CD4-positive, alpha-beta T cell treated with Interleukin-15 for 4 hours (primary cell): ENCODE measurements around the gene PUS1.

Source experiments
- DNase-seq: peaks from one replicate; pipeline ENCODE4 v3.0.0-alpha.2; 2020; ENCODE audit warnings: low spot score

PUS1 gene

DNA sequence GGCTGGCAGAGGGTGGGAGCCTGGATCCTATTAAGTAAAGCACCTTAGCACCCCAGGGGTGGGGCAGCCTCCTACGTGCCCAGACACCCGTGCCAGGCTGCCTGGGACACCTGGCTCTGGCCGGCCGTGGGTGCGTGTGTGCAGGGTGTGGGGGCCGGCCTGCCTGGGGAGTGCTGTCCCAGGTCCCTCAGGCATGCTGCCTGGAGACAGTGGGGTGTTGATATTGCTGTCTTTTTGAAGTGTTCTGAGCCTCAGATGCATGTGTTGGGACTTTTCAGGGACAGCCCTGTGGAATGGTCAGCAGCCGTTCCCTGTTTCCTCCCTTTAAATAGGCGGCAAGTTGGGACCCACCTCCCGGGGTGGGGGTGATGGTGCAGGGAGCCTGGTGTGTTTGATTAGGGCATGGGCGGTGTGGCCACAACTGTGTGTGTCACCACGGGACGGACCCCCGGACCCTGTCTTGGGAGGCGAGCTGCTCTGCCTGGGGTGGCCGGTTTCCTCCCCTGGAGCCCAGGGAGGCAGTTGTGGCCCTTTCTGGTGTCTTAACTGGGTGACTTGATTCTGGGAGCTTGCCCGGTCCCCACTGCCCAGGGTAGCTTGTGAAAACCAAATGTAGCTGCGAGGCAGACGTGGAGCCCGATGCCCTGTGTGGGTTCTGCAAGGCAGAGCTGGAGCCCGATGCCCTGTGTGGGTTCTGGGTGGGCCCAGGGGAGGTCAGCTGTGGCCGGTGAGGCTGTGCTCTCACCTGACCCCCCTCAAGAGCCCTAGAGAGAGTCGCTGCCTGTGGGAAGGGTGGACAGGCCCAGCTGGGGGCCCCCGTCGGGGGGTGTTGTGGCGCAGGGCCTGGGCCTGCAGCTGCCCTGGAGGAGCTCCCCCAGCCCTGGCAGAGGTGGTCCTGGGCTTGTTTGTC, 26.5 kb upstream of the PUS1 start:
- DNase-seq, result no peak

DNA sequence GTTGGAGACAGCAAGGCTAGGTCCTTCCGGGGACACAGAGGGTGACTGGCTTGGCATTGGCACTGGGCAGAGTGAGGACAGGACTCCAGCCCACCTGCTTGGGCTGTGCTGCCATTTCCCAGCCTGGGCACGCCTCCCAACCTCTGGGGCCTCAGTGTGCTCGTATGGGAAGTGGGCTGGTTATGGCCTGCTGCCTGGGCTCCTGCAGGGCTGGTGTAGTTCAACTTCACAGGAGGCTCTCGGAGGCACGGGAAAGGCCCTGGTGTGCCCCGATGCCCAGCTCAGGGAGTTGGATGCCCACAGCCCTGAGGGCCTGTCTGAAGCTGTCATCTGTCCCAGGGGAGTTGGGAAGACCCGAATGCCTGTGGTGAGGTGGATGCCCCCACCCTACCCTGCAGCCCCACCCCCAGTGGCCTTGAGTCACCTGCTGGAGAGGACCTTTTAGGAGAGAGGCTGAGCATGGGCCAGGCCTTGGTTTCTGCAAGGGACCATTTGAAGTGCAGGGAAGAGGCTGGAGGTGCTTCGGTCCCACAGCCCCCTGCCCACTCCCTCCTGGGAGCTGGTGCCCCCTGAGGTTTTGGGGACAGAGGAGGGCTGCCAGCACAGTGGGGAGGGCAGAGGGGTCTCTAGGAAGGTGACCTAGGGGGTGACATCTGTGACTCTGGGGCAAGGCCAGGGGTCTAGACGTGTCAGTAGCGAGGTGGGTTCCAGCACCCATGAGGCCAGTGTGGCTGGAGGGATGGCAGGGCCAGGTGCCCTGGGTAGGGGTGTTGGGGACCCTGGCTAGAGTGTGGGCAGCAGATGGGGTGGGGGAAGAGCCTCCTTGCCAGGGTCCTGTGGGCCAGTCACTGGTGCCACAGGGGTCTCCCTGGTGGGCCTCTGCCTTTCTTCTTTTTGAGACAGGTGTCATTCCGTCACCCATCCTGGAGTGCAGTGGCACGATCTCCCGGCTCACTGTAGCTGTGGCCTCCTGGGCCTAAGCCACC, 25.5 kb upstream of the PUS1 start:
- no peak for DNase-seq

DNA sequence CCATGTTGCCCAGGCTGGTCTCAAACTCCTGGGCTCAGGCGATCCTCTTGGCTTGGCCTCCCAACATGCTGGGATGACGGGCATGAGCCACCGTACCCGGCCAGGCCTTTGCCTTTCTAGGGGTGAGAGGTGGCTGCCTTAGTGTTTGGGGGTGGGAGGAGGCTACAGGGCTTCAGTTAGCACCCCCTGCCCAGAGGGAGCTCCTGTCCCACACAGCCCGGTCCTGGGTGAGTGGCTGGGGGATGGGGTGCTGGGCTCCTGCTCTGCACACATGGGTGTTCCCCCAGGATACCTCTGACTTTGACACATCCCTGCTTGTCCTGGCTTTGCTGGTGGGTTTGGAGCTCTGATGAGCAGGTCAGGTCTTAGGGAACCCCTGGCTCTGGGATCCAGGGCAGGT, 24.7 kb upstream of the PUS1 start:
- no peak for DNase-seq

DNA sequence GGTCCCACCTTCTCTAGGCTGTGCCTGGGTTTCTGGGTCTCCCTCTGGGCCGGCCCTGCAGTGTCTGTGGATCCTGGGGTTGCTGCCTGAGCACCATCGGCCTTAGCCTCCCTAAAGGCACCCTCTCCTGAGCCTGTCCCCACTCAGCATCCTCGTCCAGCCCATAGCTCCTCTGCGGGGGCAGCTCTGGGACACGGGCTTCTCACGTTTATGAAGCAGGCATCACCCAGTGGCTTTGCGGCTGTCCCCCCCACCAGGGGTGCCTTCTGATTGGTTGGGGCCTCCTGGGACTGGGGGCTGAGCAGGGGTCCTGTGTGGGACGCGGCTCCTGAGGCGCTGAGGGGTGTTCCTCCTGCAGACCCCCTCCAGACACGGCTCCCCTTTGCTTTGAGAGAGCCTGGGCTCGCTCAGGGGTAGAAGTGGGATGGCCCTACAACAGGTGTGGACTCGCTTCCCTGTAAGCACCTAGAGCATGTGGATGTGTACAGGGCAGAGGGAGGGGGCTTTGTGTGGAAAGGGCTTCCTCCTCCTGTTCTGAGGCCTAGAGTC, 23.9 kb upstream of the PUS1 start:
- DNase-seq, result no peak

DNA sequence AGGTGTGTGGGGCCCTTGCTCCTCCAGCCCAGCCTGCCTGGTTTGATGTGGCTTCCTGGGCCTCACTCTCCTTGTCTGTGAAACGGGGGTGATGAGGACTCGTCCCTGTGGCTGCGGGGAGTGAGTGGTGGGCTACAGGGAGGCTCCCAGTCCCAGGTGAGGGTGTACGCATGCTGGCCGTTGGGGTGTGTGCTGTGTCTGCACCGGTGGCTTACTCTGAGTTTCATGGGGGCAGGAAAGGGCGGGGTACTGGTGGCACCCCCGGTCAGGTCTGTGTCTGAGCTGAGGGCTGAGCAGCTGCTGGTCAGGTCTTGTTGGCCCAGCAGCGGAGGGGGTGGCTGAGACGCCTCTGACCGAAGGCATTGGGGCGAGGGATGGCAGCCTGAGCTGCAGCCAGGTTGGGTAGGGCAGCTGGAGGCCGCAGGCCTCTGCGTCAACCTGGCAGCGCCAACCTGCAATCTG, 23.4 kb upstream of the PUS1 start:
- no peak for DNase-seq

DNA sequence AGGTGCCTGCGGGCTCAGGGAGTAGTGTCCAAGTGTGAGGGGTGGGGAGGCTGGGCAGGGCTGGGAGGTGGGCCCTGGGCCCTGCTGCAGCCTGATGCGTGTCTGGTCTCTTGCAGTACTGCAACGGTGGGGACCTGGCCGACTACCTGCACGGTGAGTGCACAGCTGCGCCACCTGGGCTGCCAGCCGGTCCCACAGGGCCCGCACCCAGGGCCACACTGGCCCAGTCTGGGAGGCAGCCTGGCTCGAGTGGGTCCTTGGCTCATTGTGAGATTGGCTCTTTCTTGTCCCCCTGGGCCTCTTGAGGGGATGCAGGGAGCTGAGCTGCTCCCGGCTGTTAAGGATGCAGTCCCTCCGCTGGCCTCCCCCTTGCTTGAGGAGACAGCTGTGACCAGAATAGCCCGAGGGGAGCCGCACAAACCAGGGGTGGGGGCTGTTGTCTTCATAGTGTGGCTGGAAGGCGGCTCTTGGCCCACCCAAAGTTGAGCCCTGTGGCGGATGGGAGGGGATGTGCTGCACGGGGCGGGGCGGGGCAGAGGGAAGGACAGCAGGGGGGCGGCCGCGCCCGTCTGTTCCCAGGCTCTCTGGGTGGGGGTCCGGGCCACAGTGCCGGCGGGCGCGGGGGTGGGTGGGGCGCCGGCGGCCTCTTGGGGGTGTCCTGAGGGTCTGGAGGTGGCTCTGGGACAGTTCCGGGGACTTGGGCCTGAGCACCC, 21.5 kb upstream of the PUS1 start:
- DNase-seq, result no peak

DNA sequence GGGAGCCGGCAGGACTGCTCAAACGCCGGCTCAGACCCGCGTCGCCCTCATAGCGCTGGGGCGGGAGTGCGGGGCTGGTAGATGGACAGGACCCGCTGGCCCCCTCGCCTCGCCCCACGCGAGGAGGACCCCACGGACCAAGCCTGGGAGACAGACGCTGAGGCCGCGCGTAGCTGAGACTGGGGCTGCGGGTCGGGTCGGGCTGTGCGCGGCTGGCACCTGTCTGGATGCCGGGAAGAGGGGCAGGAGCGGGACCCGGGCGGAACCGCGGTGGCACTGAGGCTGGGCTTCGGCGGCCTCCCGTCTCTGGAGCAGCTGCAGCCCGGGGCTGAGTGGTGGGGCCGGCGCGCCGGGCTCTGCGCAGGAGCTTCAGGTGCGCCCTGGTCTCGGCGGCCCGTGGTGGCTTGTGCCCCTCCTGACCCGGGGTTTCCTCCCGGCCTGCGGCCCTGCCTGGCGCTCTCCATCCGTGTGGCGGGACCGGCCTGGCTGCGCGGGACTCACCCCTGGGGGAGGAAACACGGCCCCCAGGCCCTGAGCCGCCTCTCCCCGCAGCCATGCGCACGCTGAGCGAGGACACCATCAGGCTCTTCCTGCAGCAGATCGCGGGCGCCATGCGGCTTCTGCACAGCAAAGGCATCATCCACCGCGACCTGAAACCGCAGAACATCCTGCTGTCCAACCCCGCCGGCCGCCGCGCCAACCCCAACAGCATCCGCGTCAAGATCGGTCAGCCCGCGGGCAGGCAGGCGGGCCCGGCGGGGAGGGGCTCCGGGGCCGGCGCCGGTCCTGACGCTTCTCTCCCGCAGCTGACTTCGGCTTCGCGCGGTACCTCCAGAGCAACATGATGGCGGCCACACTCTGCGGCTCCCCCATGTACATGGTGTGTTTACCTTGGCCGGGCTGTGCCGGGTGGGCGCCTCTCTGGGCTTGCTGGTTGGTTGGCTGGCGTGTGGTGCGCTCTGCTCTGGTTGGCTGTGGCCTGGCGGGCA, 20.7 kb upstream of the PUS1 start:
- no peak for DNase-seq

DNA sequence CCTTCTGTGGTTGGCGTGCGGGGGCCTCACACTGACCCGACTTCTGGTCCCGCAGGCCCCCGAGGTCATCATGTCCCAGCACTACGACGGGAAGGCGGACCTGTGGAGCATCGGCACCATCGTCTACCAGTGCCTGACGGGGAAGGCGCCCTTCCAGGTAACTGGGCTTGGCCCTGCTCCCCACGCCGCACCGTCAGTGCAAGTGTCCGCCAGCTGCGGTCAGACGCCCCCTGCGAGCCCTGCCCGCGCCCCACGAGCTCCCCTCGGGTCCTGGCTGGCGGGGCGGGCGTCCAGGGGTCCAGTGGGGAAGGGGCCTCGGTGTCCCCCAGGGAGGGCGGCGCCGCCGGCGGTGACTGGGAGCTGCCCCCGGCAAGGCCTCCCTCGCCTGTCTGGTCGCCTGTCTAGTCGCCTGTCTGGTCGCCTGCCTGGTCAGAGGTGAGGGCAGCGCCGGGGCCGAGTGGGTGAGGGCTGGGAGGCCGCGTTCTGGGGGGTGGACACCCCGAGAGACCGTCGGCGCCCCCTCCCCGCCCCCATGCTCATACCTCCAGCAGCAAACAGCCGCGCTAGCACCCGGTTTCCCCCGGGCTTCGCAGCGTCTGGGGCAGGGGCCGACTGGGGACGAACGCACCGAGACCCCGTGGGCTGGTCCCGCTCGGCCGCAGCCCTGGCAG, 19.9 kb upstream of the PUS1 start:
- no peak for DNase-seq

DNA sequence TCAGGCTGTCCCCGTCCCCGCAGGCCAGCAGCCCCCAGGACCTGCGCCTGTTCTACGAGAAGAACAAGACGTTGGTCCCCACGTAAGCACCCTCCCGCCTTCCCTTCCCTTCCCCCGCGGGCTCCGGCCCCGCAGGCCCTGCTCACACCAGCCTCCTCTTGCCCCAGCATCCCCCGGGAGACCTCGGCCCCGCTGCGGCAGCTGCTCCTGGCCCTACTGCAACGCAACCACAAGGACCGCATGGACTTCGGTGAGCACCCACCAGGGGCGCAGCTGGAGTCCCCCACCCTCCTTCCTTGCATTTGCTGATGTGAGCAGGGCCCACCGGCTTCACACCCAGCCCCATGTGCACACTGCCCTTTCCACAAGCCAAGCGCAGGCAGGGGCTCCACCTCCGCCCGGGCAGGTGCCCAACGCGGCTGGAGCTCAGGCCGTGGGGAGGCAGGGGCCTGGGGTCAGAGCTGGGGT, 19.3 kb upstream of the PUS1 start:
- DNase-seq, result no peak

DNA sequence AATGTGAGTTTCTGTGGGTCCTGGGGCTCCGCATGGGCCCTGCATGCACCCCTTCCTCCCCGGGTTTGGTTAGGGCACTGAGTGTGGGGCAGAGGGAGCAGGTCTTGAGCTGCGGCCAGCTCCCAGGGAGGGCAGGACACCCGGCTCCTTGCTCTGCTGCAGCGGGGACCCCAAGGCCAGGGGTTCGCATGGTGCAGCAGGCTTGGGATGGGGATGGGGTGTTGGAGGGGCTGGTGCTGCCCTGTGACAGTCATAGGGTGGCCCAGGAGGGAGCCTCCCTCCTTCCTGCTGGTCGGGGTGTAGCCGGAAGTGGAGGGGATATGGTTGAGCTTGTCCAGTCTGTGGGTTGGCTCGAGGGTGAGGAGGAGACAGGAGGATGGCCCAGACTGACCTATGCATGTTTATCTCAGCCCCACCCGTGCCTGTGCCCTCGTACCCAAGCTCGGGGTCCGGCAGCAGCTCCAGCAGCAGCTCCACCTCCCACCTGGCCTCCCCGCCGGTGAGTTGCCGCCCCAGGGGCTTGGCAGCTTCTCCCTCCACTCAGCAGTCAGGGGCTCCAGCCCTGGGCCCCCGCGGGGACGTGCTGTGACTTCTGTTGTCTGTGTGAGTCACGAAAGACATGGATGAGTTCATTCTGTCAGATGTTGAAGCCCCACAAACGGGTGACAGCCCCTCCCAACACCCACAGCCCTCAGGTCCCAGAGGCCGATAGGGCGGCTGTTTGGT, 18.6 kb upstream of the PUS1 start:
- DNase-seq, result no peak

DNA sequence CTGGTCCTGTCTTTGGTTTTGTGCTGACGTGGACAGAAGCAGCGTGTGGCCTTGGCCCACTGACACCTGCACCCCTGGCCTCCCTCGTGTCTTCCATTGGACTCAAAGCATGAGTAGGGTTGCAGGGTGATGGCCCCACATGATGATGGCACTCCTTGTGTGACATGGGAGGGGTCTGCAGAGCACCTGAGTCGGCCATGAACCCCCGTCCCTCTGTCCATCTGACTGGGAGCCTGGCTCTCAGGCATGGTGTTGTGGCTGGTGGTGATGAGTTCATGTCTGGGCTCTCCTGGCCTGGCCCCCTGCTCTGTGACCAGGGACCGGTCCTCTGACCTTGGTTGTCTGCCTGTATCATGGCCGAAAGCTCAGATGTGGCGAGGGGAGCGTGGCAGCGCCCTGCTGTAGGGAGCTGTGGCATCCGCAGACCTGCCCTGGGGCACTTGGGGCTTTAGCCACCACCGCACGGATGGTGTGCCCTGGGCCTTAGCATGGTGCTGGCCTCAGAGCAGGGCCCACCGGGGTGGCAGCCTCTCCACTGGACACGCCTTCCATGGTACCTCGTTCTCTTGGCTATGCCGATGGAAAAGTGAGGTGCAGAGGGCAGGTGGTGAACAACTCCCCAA, 17.9 kb upstream of the PUS1 start:
- DNase-seq, result no peak

DNA sequence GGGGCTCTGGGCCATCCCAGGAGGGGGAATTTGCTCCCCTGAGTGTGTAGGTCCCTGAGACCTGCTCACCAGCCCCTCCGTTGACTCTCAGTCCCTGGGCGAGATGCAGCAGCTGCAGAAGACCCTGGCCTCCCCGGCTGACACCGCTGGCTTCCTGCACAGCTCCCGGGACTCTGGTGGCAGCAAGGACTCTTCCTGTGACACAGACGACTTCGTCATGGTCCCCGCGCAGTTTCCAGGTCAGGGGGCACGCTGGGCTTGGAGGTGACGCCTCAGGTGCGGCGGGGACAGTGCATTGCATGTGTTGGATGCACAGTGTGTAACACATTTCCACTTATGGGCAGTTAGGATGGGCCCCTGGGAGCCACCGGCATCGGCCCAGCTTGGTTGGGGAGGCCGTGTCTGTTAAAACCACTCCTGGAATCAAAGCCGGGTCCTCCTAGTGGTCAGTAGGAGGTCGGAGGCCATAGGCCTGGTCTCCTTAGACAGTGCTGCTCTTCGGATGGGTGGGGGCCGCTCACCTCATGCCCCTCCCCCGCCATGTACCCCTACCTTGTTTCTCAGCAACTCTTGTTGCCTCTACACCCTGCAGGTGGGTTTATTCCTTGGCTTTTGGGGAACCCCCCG, 17.1 kb upstream of the PUS1 start:
- no peak for DNase-seq

DNA sequence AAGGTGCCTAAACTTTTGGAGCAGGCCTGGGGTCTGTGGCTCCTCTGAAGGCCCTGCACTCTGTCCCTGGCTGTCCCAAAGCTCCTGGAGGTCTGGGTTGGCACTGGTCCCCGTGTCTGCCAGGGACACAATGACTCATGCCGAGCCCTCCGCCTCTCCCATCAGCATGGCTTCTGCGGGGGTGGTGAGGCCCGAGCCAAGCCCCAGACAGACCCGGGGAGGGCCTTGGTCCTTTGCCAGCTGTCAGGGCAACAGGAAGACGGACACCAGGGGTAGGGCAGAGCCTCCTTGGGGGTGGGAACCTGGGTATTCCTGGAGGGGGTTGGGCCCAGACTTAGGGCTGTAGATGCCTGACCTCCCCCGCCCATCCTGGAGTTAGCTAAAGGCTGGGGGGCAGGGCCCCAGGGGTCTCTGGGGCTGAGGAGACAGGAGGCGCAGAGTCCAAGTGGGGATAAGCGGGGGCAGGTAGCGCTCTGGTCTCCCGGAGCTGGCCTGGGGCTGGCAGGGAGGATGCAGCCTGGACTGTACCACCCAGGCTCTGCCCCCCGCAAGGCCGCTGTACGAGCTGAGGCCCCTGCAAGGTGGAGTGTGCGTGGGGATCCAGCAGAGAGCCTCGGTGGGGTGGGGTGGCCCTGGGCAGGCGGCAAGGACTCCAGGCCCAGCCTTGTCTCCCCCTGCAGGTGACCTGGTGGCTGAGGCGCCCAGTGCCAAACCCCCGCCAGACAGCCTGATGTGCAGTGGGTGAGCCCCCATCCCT, 16.4 kb upstream of the PUS1 start:
- no peak for DNase-seq

DNA sequence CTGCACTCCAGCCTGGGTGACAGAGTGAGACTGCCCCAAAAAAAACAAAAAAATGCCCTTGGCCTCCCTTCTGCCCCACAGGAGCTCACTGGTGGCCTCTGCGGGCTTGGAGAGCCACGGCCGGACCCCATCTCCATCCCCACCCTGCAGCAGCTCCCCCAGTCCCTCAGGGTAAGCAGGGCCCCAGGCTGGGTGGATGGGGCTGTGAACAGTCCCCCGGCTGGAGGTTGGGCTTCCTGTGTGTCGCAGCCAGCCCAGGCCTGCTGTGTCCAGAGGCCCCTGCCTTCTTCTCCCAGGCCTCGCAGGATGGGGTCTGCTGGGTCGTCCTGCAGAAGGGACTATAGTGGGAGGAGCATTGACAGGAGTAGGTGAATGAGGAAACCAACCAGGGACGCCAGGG, 15.4 kb upstream of the PUS1 start:
- DNase-seq, result no peak

DNA sequence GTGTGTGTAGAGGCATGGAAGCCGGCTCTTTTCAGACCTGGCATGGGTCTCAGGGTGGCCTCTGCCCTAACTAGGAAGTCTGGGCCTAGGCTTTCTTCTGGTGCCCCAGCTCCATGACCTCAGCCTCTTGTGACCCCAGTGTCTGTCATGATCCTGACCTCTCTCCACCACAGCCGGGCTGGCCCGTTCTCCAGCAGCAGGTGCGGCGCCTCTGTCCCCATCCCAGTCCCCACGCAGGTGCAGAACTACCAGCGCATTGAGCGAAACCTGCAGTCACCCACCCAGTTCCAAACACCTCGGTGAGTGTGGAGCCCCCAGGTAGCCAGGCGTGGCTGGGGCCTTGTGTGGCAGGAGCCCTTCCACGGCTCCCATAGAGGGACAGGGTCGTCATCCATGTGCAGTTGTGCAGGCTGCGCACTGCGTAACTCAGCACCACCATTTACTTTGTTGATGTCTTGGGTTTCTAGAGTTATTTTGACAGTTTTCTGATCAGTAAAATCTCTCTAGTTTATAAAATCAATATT, 14.8 kb upstream of the PUS1 start:
- no peak for DNase-seq

DNA sequence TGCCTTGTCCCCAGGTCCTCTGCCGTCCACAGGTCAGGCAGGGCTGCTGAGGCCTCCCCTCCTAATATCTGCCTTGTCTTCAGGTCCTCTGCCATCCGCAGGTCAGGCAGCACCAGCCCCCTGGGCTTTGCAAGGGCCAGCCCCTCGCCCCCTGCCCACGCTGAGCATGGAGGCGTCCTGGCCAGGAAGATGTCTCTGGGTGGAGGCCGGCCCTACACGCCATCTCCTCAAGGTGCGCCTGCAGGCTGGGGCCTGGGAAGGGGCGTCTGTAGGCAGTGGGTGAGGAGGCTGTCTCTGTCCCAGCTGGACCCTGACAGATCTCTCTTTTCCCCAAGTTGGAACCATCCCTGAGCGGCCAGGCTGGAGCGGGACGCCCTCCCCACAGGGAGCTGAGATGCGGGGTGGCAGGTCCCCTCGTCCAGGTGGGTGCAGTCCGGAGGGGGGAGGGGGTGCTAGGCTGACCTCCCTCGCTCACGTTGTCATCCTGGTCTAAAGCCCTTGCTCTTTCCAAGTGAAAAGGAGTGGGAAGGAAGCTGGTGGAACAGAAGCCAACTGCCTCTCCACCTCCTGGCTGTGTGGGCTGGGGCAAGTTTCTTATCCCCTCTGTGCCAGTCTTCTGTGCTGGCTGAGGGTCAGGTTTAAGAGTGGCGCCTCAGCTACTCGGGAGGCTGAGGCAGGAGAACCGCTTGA, 13.9 kb upstream of the PUS1 start:
- DNase-seq, result no peak

DNA sequence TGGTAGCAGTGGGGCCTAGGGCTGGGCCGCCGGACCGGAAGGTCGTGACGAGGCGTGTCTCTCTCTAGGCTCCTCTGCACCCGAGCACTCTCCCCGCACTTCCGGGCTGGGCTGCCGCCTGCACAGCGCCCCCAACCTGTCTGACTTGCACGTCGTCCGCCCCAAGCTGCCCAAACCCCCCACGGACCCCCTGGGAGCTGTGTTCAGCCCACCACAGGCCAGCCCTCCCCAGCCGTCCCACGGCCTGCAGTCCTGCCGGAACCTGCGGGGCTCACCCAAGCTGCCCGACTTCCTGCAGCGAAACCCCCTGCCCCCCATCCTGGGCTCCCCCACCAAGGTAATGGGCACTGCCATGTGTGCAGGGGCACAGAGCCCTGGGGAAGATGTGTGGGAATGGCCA, 13.3 kb upstream of the PUS1 start:
- no peak for DNase-seq
